HL-60 (cell line): ENCODE measurements around the gene MROH7.

Experiments
- DNase-seq, 2 experiments: peaks; one replicate each; pipeline ENCODE4 v3.0.0-alpha.2; 2010 to 2020; ENCODE audit warnings: low read depth in 1 of 2, low spot score in 1 of 2
- H3K27ac ChIP-seq: fragments of 250-450 bp; sonication (Bioruptor Pico); replicated peaks from 2 replicates; pipeline ENCODE4 v1.5.1; 2020; ENCODE audit warnings: mild to moderate bottlenecking, moderate library complexity
- H3K27me3 ChIP-seq: fragments of 250-450 bp; sonication (Bioruptor Pico); 2 replicates; pipeline ENCODE4 v1.5.1; 2021; ENCODE audit warnings: mild to moderate bottlenecking, moderate library complexity; ENCODE audit not compliant: insufficient read depth, poor library complexity, severe bottlenecking
- H3K4me3 ChIP-seq: replicated peaks from 2 replicates; pipeline ENCODE4 v1.5.1; 2011; ENCODE audit warnings: mild to moderate bottlenecking, control low read depth, low read length; ENCODE audit not compliant: insufficient read depth
- GABPA ChIP-seq: IDR thresholded peaks from 2 replicates; pipeline ENCODE4 v1.6.1; 2012; ENCODE audit warnings: low read depth
- POLR2AphosphoS5 ChIP-seq: IDR thresholded peaks from 2 replicates; pipeline ENCODE4 v1.6.1; 2012; ENCODE audit warnings: low read depth
- REST ChIP-seq: IDR thresholded peaks from 2 replicates; pipeline ENCODE4 v1.6.1; 2012; ENCODE audit warnings: low read depth; ENCODE audit not compliant: insufficient replicate concordance
- SPI1 ChIP-seq: IDR thresholded peaks from 2 replicates; pipeline ENCODE4 v1.6.1; 2012; ENCODE audit warnings: low read depth, mild to moderate bottlenecking, borderline replicate concordance
- long read RNA-seq: library from polyadenylated mRNA; unstranded; transcript quantifications from one replicate; pipeline ENCODE4 v2.0.0, GENCODE V29; 2020
- TF ChIP-seq, protein P1 (sequence below): IDR thresholded peaks from one replicate; pipeline ENCODE4 v1.5.1; 2011; ENCODE audit warnings: low read length, control low read depth, inconsistent platforms; ENCODE audit not compliant: insufficient read depth

Gene MROH7
- long read RNA-seq, partial matches to known transcripts, result 3 of 4 reads
- long read RNA-seq, other reads (novel, unspliced or antisense), result 1 of 4 reads

GRCh38 chr1:54640863-54641836 is at the start of gene MROH7:
MROH7 (plus strand) TSS chr1:54641786; CDS start chr1:54652927, 11,141 bp downstream.
- Histone ChIP-seq H3K27ac (no peak within 1 kb of the TSS), H3K27me3 (no peaks in the 10 kb centered on the region), H3K4me3 (no peak within 1 kb of the TSS)
- no peak for DNase-seq
- no peak for TF ChIP-seq POLR2AphosphoS5
- no peak for TF ChIP-seq GABPA
- TF ChIP-seq, protein P1, sequence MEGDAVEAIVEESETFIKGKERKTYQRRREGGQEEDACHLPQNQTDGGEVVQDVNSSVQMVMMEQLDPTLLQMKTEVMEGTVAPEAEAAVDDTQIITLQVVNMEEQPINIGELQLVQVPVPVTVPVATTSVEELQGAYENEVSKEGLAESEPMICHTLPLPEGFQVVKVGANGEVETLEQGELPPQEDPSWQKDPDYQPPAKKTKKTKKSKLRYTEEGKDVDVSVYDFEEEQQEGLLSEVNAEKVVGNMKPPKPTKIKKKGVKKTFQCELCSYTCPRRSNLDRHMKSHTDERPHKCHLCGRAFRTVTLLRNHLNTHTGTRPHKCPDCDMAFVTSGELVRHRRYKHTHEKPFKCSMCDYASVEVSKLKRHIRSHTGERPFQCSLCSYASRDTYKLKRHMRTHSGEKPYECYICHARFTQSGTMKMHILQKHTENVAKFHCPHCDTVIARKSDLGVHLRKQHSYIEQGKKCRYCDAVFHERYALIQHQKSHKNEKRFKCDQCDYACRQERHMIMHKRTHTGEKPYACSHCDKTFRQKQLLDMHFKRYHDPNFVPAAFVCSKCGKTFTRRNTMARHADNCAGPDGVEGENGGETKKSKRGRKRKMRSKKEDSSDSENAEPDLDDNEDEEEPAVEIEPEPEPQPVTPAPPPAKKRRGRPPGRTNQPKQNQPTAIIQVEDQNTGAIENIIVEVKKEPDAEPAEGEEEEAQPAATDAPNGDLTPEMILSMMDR, result no peak
- no peak for TF ChIP-seq REST
- TF ChIP-seq SPI1, result no peak

DNA sequence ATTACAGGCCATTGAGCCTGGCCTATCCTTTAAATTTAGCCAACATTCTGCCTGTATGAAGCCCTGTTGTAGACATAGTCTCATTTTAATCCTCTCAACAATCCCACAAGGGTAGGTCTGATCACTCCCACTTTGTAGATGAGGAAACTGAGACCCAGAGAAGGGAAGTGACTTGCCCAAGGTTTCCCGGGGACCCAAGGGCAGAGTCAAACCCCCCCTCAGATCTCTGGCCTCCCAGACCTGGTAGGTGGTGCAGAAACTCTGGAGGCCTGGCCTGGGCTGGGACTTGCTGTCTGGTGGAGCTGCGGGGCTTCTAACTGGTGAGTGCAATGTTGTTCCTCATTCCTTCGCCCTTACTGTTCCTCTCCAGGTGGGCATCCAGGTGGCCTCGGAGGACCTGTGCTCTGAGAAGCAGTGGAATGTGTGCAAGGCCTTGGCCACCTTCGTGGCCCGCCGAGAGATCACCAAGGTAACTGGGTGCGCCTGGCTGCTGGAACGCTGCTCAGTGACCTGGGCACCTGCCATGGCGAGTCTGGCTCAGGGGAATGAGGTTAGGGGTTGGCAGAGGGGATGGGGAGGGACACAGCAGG is 47.9 kb upstream of the MROH7 start:
- DNase-seq, result no peak
- no peak overlapping the region for H3K4me3 ChIP-seq
- H3K27ac ChIP-seq, result no peak overlapping the region
- TF ChIP-seq GABPA, result no peak
- TF ChIP-seq POLR2AphosphoS5, result no peak
- no peak for TF ChIP-seq REST
- TF ChIP-seq, protein P1, result no peak
- no peak for TF ChIP-seq SPI1
- no peaks in the 10 kb centered on the region for H3K27me3 ChIP-seq

DNA sequence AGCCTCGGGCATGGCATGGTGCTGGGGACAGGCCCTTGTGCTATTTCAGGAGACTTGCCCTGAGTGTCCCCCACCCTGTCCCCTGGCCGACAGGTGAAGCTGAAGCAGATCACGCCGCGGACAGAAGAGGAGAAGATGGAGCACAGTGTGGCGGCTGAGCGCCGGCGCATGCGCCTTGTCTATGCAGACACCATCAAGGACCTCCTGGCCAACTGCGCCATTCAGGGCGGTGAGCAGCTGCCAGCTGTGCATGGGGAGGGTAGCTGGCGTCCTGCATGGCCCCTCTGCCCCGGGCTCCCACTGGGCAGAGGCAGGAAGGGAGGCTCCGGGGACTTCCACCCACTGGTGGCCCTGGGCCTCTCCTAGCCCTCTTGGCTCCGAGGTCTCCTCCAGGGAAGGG is 47.1 kb upstream of the MROH7 start:
- TF ChIP-seq GABPA (no peak), POLR2AphosphoS5 (no peak), REST (no peak), SPI1 (no peak)
- TF ChIP-seq, protein P1, result no peak
- H3K27me3 ChIP-seq, result no peaks in the 10 kb centered on the region
- no peak overlapping the region for H3K27ac ChIP-seq
- DNase-seq, result no peak
- no peak overlapping the region for H3K4me3 ChIP-seq
